ENCODE results near the gene APLP1.
"Not testable (repeated sequence)": the region's sequence is repeated elsewhere in the genome, so short reads cannot be mapped to it uniquely, and the experiment has no call there.

APLP1 gene

DNA sequence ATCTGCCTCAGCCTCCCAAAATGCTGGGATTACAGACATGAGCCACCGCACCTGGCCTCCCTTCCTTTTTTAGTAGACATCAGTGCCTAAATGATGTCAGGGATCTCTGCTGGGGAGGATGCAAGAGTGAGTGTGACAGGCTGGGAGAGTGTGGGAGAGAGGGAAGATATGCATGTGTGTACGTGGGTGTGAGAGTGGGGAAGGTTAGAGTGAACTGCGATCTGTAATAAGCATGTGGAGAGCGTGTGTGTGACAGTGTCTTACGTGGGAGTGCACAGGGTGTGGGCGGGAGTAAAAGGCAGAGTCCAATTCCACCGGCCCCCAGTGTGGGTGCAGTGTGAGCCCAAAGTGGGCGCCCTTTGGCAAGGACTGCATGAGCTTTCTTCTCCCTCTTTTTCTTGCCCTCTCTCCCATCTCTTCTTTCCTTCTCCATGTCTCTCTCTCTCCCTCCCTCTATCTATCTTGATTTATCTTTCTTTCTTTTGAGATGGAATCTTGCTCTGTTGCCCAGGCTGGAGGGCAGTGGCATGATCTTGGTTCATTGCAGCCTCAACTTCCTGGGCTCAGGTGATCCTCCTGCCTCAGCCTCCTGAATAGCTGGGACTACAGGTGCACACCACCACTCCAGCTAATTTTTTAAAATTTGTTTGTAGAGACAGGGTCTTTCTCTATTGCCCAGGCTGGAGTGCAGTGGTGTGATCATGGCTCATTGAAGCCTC, 15.2 kb upstream of the APLP1 start:
- DNase-seq, result no peak

DNA sequence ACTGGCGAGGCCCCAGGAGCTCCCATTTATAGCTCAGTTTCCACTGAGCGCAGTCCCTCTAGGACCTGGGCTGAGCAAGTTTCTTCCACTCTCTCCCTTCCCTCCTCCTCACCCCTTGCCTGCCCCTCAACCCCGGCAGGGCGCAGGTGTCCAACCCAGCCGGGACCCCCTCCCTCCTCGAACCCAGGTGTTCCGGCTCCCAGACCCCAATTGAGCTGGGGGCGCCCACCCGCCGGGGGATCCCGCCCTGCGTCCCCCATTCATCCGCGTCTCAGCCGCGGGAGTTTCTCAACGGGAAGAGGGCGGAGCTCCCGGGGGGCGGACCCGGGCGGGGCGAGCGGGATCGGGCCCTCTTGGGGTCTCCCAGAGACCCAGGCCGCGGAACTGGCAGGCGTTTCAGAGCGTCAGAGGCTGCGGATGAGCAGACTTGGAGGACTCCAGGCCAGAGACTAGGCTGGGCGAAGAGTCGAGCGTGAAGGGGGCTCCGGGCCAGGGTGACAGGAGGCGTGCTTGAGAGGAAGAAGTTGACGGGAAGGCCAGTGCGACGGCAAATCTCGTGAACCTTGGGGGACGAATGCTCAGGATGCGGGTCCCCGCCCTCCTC, 11.7 kb upstream of the APLP1 start, which contains the start of gene KIRREL2:
Gene KIRREL2, plus strand, starts transcription at position 366 of the 604 bp plus-strand sequence. Its CDS starts 209 bp downstream, at position 575.
- no peak for DNase-seq

DNA sequence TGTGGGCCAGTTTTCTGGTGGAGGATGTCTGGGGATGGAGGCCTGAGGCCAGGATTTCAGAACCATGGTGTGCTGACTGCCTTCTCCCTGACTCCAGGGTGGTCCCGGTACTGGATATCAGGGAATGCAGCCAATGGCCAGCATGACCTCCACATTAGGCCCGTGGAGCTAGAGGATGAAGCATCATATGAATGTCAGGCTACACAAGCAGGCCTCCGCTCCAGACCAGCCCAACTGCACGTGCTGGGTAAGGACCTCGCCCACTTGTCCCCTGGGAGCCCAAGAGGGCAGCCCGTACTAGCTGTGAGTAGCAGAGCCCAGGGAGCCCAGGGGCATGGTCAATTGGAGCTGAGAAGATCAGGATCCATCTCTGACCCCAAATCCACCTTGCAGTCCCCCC, 10.1 kb upstream of the APLP1 start:
- no peak for DNase-seq

DNA sequence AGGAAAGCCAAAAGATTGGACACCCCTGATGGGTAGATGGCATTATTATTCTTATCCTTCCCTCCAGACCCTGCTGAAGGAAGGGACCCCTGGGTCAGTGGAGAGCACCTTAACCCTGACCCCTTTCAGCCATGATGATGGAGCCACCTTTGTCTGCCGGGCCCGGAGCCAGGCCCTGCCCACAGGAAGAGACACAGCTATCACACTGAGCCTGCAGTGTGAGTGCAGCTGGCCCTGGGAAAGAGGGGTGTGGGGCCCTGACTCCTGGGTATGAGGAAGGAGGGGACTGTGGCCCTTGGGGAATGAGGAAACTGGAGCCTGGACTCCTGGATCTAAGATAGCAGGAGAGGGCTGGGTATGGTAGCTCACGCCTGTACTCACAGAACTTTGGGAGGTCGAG, 9.0 kb upstream of the APLP1 start:
- no peak for DNase-seq

DNA sequence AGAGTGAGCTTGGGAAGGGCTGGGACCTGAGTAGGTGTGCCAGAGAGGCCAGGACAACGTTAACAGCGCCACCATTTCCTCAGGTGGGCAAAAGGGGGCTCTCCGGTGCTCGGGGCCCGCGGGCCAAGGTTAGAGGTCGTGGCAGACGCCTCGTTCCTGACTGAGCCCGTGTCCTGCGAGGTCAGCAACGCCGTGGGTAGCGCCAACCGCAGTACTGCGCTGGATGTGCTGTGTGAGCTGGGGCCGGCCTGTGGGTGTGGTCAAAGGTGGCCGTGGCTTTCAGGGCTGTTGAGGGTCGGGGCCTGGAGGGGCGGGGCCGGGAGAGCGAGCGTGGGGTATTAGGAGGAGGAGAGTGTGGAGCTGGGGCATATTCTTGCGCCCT, 7.9 kb upstream of the APLP1 start:
- no peak for DNase-seq

DNA sequence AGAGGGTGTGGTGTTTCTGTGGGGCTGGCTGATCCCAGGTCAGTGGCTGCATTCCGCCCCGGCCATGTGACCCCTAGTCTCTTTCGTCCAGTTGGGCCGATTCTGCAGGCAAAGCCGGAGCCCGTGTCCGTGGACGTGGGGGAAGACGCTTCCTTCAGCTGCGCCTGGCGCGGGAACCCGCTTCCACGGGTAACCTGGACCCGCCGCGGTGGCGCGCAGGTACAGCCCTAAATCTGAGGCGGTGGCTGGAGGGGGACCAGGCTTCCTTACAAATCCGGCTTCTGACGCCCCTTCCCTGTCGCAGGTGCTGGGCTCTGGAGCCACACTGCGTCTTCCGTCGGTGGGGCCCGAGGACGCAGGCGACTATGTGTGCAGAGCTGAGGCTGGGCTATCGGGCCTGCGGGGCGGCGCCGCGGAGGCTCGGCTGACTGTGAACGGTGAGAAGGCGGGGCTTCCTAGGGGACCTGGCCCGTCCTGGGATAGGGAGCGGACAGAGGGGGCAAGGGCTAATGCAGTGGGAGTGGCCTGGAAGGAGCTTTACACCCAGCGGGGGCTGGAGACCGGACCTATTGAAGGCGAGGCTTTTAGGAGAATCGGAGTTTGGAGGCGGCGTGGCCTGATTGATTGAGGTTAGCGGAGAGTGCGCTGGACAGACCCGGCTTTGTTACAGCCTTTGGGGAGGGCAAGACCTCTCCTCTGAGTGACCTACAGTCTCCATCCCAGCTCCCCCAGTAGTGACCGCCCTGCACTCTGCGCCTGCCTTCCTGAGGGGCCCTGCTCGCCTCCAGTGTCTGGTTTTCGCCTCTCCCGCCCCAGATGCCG, 7.3 kb upstream of the APLP1 start:
- DNase-seq, result no peak

DNA sequence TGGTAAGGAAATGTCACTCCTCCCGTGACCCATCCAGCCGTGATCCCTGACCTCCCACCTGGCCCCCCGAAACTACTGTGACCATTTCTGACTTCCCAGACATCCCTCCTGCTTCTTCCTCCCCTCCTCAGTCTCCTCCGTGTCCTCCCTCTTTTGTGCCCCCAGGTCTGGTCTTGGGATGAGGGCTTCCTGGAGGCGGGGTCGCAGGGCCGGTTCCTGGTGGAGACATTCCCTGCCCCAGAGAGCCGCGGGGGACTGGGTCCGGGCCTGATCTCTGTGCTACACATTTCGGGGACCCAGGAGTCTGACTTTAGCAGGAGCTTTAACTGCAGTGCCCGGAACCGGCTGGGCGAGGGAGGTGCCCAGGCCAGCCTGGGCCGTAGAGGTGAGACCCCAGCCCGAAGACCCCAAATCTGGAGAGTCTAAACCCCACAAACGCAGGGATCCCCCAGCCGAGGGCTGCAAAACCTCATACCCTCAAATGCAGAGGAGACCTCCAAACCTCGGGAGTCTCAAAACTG, 6.7 kb upstream of the APLP1 start:
- no peak for DNase-seq

DNA sequence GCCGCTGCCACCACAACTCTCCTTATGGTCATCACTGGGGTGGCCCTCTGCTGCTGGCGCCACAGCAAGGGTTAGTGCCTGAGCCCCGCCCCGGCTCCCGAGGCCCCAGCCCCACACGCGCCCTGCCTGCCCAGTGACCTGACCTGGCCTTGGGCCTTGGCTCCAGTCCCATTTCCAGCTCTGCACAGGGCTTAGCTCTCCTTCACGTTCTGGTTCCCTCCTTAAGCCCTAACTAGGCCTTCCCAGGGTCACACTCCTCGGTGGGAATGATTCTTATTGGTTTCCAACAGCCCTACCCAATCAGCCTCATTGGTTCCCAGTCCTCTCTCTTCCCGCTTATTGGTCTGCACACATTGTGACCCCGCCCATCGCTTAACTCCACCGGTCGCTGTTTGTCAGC, 5.8 kb upstream of the APLP1 start:
- DNase-seq, result no peak

DNA sequence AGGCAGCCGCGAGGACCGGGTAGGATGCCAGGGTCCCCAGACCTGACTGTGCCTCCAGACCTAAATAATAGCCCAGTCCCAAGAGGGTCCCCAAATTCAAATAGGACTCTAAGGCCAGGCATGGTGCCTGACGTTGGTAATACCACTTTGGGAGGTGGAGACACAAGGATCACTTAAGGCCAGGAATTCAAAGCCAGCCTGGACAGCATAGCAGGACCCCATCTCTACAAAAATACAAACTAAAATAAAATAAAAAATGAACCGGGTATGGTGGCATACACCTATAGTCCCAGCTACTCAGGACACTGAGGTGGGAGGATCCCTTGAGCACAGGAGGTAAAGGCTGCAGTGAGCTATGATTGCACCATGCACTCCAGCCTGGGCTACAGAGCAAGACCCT, 5.4 kb upstream of the APLP1 start:
- DNase-seq, result no peak

DNA sequence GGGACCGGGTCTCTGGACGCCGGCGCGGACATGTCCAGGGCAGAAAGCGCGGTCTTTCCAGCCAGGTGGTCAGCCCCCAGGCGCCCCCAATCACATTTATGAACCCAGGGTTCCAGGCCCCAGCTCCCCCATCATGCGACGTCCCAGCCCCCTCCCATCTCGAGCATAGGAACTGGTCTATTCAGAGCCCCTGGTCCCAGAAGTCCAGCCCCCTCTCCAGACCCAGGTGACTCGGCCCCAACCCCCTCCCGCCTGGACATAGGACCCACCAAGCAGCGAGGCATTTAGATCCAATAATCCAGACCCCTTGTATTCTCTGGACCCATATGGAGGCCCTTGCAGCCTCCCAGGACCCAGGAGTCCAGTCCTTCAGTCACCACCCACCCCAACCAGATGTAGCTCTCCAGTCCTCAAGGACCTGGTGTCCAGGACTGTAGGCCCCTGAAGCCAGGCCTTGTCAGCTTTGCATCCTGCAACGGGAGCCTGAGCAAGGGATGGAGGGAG, 501 bp downstream of the APLP1 start:
- DNase-seq, result no peak

DNA sequence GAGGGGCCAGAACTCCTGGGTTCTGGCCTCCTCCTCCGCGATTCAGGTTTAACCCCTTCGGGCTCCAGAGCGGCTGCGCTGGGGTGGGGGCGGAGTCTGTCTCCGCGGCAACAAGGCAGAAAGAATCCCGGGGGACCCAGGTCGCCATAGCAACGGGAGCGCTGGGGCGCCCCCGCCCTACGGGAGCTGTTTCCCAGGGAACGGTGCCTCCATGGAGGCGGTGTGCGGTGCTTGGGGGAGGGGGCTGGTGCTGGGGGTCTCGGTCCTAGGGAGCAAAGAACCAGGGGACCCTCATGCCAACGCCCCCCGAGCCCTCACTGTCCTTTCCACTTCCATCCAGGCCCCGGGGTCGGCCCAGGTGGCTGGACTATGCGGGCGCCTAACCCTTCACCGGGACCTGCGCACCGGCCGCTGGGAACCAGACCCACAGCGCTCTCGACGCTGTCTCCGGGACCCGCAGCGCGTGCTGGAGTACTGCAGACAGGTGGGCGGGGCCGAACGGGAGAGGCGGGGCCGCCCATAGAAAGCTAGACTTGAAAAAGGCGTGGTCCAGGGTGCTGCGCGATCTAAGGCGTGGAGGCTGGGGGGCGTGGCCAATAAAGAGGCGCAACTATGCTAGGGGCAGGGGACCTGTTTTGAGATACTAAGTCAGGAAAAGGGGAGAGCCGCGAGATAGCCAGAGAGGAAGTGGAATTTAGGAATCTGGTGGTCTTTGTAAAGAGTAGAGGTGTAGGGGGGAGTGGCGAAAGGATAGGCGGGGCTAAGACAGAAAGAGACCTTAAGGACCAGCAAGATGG, 1.2 kb downstream of the APLP1 start:
- peak; percentile 88 for DNase-seq

DNA sequence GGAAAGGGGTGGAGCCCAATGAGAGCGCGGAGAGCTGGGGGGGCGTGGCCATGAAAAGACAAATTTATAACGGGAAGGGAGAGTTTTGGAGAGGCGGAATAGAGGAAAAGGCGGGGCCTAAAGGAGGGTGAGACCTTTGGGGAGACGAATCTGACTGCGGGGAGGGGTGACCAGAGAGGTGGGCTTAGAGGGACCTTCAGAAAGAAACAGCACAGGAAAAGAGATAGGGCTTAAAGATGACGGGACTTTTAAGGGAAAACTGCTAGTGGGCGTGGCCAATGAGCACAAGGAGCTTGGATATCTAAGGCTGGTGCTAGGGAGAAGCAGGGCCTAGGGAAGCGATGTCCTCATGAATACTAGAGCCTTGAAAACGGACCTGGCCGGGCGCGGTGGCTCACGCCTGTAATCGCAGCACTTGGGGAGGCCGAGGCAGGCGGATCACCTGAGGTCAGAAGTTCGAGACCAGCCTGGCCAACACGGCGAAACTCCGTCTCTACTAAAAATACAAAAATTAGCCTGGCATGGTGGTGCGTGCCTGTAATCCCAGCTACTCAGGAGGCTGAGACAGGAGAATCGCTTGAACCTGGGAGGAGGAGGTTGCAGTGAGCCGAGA, 1.9 kb downstream of the APLP1 start:
- DNase-seq, result not testable (repeated sequence)

DNA sequence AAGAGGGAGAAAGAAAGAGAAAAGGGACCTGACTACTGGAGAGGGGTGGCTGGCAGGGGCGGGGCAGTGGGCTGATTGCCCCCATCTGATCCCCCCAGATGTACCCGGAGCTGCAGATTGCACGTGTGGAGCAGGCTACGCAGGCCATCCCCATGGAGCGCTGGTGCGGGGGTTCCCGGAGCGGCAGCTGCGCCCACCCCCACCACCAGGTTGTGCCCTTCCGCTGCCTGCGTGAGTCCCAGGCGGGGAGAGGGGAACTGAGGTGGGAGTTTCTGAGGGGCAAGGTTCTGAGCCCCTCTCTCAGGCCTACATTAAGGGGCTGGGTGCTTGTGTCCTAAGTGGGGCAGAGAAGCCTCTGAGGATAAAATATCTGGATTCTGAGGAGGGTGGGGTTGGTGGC, 2.4 kb downstream of the APLP1 start:
- DNase-seq, result no peak

DNA sequence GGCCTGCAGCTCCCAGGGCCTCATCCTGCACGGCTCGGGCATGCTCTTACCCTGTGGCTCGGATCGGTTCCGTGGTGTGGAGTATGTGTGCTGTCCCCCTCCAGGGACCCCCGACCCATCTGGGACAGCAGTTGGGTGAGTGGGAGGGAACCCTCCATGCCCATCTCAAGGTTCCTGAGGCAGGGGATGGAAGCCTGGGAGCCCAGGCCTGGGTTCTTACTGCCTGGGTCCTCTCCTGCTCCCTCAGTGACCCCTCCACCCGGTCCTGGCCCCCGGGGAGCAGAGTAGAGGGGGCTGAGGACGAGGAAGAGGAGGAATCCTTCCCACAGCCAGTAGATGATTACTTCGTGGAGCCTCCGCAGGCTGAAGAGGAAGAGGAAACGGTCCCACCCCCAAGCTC, 3.2 kb downstream of the APLP1 start:
- no peak for DNase-seq

DNA sequence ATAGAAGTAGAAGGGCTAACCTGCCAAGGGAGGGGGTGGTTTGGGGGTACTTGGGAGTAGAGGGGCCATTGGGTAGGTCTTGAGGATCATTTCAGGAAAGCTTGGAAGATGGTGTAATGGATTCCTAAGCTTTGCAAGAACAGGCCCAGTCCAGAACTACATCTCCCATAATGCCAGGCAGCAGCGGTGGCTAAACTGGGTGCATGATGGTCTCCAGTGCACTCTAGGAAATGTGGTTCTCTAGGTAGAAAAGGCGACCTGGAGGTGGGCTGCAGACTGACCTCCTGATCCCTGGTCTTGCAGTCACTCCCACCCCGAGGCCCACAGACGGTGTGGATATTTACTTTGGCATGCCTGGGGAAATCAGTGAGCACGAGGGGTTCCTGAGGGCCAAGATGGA, 3.8 kb downstream of the APLP1 start:
- DNase-seq, result no peak

DNA sequence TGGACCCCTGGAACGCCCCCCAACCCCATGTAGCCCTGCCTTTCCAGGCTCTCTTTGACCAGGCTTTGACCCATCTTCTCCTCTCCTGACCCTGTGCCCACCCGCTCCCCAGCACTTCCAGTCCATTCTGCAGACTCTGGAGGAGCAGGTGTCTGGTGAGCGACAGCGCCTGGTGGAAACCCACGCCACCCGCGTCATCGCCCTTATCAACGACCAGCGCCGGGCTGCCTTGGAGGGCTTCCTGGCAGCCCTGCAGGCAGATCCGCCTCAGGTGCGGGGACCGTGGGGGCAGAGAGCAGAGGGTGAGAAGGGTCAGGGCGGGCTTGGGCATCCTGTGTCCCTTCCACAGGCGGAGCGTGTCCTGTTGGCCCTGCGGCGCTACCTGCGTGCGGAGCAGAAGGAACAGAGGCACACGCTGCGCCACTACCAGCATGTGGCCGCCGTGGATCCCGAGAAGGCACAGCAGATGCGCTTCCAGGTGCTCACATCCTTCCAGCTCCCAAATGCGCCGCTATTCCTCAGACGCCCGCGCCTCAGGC, 6.1 kb downstream of the APLP1 start:
- DNase-seq, result no peak

DNA sequence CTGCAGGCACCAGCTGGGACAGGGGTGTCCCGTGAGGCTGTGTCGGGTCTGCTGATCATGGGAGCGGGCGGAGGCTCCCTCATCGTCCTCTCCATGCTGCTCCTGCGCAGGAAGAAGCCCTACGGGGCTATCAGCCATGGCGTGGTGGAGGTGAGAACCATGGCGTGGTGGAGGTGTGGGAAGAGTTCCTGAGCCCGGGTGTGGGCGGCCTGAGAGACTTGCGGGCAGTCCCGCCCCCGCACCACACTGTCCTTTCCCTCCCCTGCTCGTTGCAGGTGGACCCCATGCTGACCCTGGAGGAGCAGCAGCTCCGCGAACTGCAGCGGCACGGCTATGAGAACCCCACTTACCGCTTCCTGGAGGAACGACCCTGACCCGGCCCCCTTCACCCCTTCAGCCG, 10.7 kb downstream of the APLP1 start:
- no peak for DNase-seq

DNA sequence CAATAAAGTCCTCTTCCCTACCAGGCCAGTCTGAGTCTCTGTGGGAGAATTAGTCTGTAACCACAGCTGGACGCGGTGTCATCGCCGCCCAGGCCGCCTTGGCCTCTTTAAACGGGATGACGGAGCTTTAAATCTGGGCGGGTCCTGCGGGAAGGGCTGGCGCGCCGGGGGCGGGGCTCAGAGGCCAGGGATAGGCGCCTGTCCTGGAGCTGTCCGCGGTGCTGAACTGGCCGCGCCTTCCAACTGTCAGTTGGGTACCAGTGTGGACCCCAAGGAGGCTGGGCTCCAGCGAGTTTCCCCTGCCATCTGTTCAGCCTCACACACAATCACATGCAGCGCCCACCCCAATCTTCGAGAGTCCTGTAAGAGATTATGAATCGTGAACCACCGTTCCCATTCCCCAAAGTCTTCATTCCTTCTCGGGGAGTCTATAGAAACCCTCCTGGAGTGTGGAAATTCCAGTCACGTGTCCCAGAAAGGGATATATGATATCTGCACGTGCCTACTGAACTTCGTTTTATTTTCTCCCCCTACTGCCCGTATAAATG, 11.5 kb downstream of the APLP1 start:
- DNase-seq, result peak; percentile 69

DNA sequence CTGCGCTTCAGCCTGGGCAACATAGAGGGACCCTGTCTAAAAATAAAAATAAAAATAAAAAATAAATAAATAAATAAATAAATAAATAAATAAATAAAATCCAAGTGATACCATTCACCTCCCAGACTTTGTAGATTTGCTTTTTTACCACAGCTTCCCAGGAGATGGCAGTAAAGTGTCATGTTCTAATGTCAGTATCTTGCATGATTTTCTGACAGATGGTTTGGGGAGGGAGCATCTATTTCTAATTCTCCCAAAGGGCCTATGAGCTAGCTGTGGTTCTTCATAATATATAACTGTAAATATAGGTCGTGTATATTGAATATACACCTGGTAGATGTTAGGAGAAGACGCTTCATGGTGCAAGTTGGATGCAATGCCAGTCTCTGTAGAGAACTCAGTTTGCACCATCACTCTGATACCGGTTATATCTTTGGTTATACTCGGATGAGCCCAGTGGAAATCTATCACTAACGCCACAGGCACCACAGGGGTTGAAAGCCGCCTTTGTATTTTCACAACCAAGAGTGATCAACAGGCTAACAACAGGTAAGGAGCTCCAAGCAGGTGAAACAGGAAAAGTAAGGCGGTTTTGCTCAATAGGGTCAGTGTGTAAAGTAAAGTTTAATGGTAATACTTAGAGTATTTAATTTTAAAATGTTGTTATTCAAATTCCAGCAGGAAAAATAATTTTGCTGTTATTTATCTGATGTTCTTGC, 13.9 kb downstream of the APLP1 start:
- peak; percentile 71 for DNase-seq

DNA sequence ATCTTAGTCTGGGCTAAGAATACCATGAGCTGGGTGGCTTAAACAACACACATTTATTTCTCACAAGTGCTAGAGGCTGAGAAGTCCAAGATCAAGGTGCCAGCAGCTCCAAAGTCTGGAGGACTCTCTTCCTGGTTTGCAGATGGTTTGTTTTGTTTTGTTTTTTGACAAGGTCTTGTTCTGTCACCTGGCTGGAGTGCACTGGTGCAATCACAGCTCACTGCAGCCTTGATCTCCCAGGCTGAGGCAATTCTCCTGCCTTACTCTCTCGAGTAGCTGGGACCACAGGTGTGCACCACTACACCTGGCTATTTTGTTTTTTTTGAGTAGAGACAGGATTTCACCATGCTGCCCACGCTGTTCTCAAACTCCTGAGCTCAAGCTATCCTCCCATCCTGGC, 15.5 kb downstream of the APLP1 start:
- DNase-seq, result no peak

DNA sequence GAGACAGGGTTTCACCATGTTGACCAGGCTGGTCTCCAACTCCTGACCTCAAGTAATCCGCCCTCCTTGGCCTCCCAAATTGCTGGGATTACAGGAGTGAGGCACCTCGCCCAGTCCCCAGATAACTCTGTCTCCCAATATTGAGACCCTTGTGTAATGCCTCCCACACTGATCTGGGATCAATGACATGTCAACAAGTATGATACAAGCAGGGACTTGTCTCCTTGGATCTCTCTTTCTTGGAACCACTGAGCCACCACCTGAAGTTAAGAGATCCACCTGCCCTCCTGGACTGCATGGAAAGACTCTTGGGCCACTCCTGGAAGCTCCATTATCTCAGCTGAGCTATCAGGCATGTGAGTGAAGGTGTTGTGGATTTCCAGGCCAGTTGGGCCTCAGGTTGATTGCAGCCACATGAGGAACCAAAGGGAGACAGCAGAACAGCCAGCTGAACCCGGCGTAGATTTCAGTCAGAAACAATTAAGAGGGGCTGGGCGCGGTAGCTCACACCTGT, 16.9 kb downstream of the APLP1 start:
- DNase-seq, result no peak

All from NCI-H2029 treated with DMSO at 0.1 percent for 48 hours (cell line).